Esophagus muscularis mucosa (tissue), 3 donors: ENCODE measurements around the gene BPGM.

Source experiments
- CTCF ChIP-seq, 3 experiments: fragments of 200-600 bp in 2 of 3; fragments of 450-650 bp in 1 of 3; sonication (generic) in 2 of 3; IDR thresholded peaks; one replicate each; pipeline ENCODE4 v1.5.1; 2017 to 2019; ENCODE audit warnings: antibody characterized with exemption in 3 of 3, mild to moderate bottlenecking in 2 of 3, moderate library complexity in 1 of 3
- POLR2A ChIP-seq: fragments of 450-650 bp; IDR thresholded peaks from one replicate; pipeline ENCODE4 v1.6.1; 2017; ENCODE audit warnings: antibody characterized with exemption, moderate library complexity, mild to moderate bottlenecking, low read depth

- TF ChIP-seq POLR2A = peak; percentile 65
- peak in 1 of 3 experiments; percentile 13 for TF ChIP-seq CTCF (IDR thresholded peaks at IDR 0.05)
Observed at GRCh38 chr7:134646425-134647305, at the start of gene BPGM.
